NCI-H446 treated with DMSO at 0.1 percent for 48 hours (cell line): ENCODE measurements around the gene ALDH3A1.

Source experiments
- DNase-seq: peaks from one replicate; lab custom pipeline; 2025; lab: John Stamatoyannopoulos, UW

Gene ALDH3A1

GRCh38 chr17:19719355-19720209 is 28.5 kb downstream of the ALDH3A1 start:
- no peak for DNase-seq

GRCh38 chr17:19718613-19719354 is 29.3 kb downstream of the ALDH3A1 start:
- DNase-seq = no peak

- DNase-seq = no peak
Observed at GRCh38 chr17:19718041-19718612, 30.0 kb downstream of the ALDH3A1 start.

GRCh38 chr17:19717411-19717908 is 30.6 kb downstream of the ALDH3A1 start:
- no peak for DNase-seq

GRCh38 chr17:19717031-19717360 is 31.1 kb downstream of the ALDH3A1 start:
- DNase-seq = no peak

GRCh38 chr17:19716108-19717030 is 31.7 kb downstream of the ALDH3A1 start, which contains the start of gene SLC47A2:
TSS of gene SLC47A2 (minus strand) at chr17:19716584. CDS start at chr17:19716555, 29 bp downstream.
- no peak for DNase-seq

DNA sequence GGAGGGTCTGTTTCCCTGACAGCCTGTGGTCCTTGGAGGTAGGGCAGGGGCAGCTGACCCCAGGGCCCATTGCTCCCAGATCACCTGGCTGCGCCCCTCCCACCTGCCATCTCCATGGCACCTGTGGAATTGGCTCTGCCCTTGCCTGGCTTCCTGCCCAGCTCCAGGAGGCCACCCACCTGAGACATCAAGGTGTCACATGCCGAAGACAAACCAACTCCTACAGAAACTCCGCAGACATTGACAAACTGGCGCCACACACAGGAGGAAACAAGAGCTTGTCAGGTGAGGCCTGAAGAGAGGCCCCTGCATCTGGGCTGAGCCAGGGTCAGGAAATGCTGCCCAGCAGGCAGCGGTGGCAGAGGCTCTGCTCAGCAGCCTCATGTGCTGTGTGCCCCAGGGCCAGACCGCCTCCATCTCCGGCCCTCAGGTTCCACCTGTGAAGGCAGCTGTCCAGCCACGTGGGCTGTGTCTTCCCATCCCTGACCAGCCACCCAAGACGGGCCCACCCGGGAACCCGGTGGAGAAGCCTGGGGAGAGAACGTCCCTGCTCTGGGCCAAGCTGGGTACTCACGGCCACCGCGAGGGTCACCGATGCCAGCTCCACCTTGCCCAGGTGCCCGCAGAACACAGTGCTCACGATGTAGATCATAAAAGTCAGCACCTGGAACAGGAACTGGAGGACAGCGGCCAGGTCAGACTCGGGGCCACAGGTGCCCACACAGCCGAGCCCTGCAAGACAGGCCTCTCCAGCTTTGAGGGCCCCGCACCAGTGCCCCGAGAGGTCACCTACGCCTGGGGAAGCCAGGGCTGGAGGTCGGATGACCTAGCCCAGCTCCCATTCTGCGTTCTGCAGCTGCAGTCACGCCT is 33.3 kb downstream of the ALDH3A1 start:
- no peak for DNase-seq

- DNase-seq = no peak
Observed at GRCh38 chr17:19713901-19714361, 34.2 kb downstream of the ALDH3A1 start.

- no peak for DNase-seq
Observed at GRCh38 chr17:19713462-19713861, 34.6 kb downstream of the ALDH3A1 start.

DNA sequence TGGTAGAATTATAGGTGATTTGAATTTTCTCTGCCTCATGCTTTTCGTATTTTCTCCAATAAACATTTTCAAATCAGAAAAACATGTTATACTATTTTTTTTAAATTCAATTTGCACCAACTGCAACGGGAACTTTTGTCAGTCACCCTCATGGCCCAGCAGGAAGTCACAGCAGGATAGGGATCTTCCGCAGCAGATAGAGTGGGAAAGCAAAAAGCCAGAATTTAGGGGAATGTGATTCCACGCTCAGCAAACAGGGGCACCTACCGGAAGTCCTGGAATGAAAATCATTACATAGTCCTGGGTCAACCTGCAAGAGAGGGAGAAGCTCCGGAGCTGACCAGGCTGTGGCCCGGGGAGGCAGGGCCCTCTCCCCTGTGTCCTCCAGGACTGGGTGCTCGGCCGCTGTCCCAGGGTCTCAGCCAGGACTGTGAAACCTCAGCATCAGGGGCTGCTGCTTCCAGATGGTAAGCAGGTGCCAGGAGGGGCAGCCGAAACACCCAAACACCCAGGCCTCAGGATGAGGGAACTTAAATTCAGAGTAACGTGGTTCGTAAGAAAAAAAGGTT is 35.6 kb downstream of the ALDH3A1 start:
- DNase-seq = no peak

GRCh38 chr17:19709841-19710240 is 38.3 kb downstream of the ALDH3A1 start:
- no peak for DNase-seq

- DNase-seq = no peak
Observed at GRCh38 chr17:19708431-19709175, 39.5 kb downstream of the ALDH3A1 start.

GRCh38 chr17:19707728-19708221 is 40.3 kb downstream of the ALDH3A1 start:
- DNase-seq = no peak

DNA sequence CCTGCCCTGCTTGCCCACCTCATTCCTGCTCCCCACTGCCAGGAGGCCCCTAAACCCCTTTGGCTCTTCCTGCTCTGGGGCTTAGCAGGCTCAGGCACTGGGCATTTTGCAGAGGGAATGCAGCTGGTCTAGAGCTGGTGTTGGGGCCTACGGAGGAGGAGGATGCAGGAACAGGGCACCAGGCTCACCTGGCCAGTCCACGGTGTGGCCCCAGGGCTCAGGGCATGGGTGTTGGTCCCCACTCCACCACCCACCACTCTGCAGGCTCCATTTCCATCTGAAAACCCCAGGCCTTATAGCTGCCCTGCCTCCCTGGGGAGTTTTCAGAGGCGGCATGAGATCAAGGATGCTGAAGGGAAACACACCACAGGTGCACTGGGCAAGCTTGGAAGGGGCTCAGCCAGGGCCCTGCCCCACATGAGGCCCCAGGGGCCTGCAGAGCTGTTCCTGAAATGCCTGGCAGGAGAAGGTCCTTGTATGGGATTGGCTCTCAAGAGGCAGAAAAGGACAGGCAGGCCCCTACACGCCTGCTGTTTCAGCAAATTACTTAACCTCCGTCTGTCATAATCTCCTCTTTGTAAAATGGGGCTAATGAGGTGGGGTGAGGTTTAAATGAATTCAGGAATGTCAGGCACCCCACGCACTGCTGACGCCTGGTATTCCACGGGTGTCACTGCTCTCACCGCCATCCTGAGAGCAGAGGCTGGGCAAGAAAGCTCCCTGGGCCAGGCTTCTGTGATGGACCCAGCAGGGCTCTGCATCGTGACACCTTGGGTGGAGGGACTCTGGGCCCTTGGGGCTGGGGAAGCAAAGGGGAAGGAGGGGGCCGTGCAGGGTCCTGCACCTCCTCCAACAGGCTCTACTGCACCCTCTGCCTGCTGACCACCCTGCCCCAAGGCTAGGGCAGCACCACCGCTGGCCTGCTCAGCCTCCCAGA is 41.0 kb downstream of the ALDH3A1 start:
- DNase-seq = peak; percentile 49

DNA sequence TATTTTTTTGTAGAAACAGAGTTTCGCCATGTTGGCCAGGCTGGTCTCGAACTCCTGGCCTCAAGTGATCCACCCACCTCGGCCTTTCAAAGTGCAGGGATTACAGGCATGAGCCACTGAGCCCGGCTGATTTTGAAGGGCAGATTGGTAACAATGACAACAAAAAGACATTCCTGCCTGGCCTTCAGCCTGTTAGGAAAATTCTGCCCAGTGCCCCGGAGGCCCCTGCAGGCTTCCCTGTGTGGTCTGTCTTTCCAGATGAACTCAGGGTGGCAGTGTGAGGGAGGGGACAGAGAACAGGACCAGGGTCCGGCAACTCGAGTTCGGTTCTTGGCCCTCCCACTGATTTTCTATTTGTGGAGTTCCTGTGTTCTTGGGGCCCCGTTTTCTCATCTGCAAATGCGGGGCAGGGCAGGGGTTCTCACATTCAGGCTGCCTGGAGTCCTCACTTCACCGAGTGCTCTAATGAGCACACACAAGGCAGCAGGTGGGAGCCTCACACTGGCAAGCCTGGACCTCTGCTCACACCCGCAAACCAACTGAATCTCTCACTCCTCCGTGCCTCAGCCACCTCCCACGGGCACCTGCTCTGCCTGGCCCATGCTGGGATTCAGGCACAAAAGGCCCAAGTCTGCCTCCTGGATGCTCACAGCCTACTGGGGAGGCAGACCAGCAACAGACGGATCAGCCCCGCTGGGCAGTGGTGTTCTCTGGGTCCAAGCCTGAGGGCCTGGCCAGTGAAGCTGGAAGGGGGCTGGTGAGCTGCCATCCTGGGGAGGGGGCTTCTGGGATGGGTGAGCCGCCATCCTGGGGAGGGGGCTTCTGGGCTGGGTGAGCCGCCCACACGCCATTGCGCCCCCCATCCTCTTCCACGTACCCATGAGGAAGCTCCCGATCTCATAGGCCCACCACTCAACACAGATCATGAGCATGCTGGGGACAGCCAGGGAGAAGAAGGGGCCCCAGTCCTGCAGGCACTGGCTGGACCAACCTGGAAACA is 42.0 kb downstream of the ALDH3A1 start:
- DNase-seq = no peak

GRCh38 chr17:19705201-19705600 is 42.9 kb downstream of the ALDH3A1 start:
- no peak for DNase-seq
